ENCODE measurements around the gene ADAMTS8. TPM values are rescaled to one million over a fixed set of nuclear protein-coding genes. Genes with fewer than 3 reads are reported as not detected.

Gene ADAMTS8
- total RNA-seq, 4 donors from 2014 or later: under 0.01 to 0.17 TPM; not detected in 2

DNA sequence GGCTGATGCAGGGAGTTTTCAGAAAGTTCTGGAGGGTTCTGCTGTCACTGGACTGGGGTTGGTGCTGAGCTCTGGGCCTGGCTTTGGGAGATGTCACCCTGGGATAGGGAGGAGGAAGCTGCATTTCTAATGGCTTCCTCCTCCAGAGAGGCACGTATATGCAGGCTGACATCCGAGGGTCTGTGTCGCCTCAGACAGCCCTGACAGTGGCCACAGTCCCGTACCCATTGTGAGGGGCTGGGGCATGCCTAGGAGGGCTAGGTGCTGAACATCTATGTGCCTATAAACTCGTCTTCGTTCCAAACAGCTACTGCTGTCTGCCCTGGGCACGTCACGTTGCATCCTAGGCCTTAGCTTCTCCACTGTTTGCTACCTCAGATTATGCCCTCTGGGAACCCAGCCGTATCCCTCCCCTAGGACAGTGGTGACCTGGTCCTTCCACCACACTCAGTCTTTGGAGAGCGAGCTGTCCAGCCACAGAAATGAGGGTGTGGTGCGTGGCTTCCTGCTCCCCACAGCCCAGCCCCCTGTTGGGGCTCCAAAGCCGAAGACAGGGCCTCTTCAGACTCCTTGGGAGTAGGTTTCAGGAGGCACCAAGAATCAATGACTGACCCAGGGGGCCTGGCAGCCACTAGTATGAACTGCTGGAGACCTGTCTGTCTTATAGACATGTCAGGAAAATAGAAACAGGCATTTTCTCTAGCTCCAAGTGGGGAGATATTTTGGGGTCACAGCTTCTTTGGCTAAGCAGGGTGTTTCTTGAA, 46.4 kb upstream of the ADAMTS8 start:
- TF ChIP-seq, protein P1, sequence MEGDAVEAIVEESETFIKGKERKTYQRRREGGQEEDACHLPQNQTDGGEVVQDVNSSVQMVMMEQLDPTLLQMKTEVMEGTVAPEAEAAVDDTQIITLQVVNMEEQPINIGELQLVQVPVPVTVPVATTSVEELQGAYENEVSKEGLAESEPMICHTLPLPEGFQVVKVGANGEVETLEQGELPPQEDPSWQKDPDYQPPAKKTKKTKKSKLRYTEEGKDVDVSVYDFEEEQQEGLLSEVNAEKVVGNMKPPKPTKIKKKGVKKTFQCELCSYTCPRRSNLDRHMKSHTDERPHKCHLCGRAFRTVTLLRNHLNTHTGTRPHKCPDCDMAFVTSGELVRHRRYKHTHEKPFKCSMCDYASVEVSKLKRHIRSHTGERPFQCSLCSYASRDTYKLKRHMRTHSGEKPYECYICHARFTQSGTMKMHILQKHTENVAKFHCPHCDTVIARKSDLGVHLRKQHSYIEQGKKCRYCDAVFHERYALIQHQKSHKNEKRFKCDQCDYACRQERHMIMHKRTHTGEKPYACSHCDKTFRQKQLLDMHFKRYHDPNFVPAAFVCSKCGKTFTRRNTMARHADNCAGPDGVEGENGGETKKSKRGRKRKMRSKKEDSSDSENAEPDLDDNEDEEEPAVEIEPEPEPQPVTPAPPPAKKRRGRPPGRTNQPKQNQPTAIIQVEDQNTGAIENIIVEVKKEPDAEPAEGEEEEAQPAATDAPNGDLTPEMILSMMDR (IDR thresholded peaks at IDR 0.05; ENCODE audit: low read depth): no peak

DNA sequence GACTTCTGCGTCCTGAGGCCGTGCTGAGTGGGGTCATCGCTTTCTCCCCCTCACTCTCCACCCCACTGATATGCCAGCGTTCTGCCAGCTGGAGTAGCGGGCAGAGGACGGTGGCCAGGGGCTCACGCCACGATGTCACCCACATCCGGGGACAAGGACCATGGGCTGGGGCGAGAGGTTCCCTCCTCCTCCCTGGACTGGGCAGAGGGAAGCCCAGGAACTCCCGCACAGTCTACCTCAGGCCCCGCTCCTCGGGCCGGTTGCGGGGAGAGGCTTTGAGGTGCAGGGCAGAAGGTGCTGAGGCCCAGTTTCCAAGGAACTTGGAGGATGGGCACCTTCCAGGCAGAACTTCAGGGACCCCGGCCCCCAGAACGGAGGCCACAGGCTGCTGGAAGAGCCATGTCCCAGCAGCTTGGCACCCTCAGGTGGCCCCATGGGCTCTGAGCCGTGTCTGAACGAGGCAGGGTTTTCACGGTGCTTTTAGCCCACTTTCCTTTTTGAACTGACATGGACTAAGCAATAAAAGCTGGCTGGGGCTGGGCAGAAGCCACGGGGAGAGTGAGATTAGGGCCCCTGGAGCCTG, 45.5 kb upstream of the ADAMTS8 start:
- TF ChIP-seq, protein P1 (IDR thresholded peaks at IDR 0.05; ENCODE audit: low read depth): no peak

DNA sequence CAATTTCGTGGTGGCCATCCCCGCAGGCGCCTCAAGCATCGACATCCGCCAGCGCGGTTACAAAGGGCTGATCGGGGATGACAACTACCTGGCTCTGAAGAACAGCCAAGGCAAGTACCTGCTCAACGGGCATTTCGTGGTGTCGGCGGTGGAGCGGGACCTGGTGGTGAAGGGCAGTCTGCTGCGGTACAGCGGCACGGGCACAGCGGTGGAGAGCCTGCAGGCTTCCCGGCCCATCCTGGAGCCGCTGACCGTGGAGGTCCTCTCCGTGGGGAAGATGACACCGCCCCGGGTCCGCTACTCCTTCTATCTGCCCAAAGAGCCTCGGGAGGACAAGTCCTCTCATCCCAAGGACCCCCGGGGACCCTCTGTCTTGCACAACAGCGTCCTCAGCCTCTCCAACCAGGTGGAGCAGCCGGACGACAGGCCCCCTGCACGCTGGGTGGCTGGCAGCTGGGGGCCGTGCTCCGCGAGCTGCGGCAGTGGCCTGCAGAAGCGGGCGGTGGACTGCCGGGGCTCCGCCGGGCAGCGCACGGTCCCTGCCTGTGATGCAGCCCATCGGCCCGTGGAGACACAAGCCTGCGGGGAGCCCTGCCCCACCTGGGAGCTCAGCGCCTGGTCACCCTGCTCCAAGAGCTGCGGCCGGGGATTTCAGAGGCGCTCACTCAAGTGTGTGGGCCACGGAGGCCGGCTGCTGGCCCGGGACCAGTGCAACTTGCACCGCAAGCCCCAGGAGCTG, 44.8 kb upstream of the ADAMTS8 start:
- TF ChIP-seq, protein P1 (IDR thresholded peaks at IDR 0.05; ENCODE audit: low read depth): no peak

DNA sequence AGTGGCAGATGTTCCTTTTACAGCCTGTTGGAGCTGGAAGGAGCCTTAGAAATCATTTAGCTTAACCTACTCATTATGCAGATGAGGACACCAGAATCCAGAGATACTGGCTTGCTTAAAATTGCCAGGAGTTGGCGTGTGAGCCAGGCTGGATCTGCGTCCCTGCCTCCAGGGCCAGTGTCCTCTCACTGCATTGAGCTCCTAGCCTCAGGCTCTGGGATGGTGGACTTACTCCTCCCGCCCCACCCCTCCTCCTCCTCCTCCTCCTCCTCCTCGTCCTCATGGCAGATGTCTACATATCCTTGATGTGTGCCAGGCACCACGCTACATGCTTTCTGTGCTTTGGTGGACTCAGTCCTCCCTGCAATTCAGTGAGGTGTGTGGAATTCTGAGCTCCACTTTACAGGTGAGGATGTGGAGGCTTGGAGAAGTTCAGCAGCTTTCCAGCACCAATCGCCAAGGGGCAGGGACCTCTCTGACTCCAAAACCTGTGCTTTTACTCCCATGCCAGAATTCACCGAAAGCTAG, 44.1 kb upstream of the ADAMTS8 start:
- TF ChIP-seq, protein P1 (IDR thresholded peaks at IDR 0.05; ENCODE audit: low read depth): no peak

DNA sequence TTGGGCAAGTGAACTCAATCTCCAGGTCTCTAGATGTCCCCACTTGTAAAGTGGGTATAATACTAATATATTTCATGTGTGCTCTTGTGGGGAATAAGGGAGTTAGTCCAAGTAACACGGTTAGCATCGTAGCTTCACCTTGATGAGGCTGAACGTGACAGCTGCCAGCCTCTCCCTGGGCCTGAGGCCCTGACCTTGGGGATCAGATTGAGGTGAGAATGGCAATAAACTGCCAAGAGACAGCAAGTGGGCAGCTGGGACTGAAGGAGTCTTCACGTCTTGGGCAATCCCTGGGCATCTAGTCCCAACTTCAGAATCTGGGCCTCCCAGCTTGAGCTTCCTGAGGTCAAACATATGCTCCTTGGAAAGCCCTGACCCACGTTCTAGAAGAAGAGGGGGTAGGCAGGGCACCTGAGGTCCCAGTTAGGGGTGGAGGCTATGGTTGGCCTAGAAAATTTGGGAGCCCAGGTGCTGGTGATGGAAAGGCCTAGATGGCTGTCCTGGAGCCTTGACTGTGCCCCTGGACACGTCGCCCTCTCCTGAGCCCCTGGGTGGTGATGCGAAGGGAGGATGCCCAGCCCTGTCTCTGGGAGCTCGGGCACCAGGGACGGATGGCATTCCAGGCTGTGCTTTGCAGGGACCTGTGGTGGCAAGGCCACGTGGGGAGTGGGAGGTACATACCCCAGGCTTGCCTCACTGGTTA, 43.5 kb upstream of the ADAMTS8 start:
- TF ChIP-seq, protein P1 (IDR thresholded peaks at IDR 0.05; ENCODE audit: low read depth): no peak

DNA sequence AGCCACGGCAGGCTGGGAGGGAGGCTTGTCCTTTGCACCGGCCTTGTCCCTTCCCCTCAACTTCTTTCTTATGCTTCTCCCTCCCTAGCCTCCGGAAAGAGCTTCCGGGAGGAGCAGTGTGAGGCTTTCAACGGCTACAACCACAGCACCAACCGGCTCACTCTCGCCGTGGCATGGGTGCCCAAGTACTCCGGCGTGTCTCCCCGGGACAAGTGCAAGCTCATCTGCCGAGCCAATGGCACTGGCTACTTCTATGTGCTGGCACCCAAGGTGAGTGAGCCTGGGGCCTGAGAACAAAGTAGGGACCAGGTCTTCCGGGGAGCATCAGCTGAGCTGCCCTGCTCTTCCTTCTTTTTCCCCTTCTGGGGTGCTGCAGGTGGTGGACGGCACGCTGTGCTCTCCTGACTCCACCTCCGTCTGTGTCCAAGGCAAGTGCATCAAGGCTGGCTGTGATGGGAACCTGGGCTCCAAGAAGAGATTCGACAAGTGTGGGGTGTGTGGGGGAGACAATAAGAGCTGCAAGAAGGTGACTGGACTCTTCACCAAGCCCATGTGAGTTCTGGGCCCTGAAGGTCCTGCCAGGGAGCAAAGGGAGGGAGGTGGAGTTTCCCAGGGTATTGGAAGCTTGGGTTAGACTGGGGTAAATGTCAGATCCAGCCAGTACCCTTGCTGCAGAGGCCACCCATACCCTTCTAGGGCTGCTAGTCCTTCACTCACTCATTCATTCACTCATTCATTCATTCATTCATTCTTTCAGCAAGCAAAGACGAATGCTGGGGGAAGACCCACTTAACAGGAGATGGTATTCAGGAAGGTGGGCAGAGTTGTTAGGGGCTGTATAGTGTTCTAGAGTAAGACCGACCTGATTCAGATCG, 42.7 kb upstream of the ADAMTS8 start:
- TF ChIP-seq, protein P1 (IDR thresholded peaks at IDR 0.05; ENCODE audit: low read depth): no peak
